ENCODE results near the gene SLAMF9.
A peak's percentile ranks its signal among the peaks of the same experiment; 100 is the strongest.

The SLAMF9 gene

GRCh38 chr1:159979257-159979656 lies 25.2 kb upstream of the SLAMF9 start:
- Histone ChIP-seq H3K27ac (no peak overlapping the region), H3K4me3 (no peak overlapping the region)
- no peak for DNase-seq (ENCODE audit: low spot score)
- no peak for TF ChIP-seq CTCF (IDR thresholded peaks at IDR 0.05)

- no peak for TF ChIP-seq CTCF (IDR thresholded peaks at IDR 0.05)
- no peak overlapping the region for H3K27ac ChIP-seq
- no peak for DNase-seq (ENCODE audit: low spot score)
- no peak overlapping the region for H3K4me3 ChIP-seq
Measured at GRCh38 chr1:159978107-159978398, 24.0 kb upstream of the SLAMF9 start.

- peak; percentile 62 for DNase-seq (ENCODE audit: low spot score)
- no peak overlapping the region for H3K4me3 ChIP-seq
- TF ChIP-seq CTCF (IDR thresholded peaks at IDR 0.05) = no peak
- H3K27ac ChIP-seq = no peak overlapping the region
Measured at GRCh38 chr1:159977364-159978106, 23.5 kb upstream of the SLAMF9 start.

GRCh38 chr1:159974350-159974965 lies 20.4 kb upstream of the SLAMF9 start:
- no peak overlapping the region for H3K27ac ChIP-seq
- DNase-seq (ENCODE audit: low spot score) = peak; percentile 31
- H3K4me3 ChIP-seq = no peak overlapping the region
- TF ChIP-seq CTCF (IDR thresholded peaks at IDR 0.05) = no peak

GRCh38 chr1:159973350-159973940 lies 19.4 kb upstream of the SLAMF9 start:
- DNase-seq (ENCODE audit: low spot score) = peak; percentile 45
- no peak for TF ChIP-seq CTCF (IDR thresholded peaks at IDR 0.05)
- Histone ChIP-seq H3K27ac (no peak overlapping the region), H3K4me3 (no peak overlapping the region)

GRCh38 chr1:159972443-159973205 lies 18.6 kb upstream of the SLAMF9 start:
- Histone ChIP-seq H3K27ac (no peak overlapping the region), H3K4me3 (no peak overlapping the region)
- no peak for TF ChIP-seq CTCF (IDR thresholded peaks at IDR 0.05)
- peak; percentile 59 for DNase-seq (ENCODE audit: low spot score)

Measured in coronary artery (tissue), 2 donors.